MM.1S (cell line): ENCODE data around the gene CUL5.

Experiments used
- DNase-seq: peaks from one replicate; pipeline ENCODE4 v3.0.0-alpha.2; 2015
- H2AFZ ChIP-seq: fragments of 300-600 bp; sonication (generic); 2 replicates; pipeline ENCODE4 v1.6.0; 2016; ENCODE audit warnings: antibody characterized with exemption, low read length
- H3F3A ChIP-seq: fragments of 300-600 bp; sonication (generic); 2 replicates; pipeline ENCODE4 v1.6.1; 2016; ENCODE audit warnings: mild to moderate bottlenecking, antibody characterized with exemption, low read length, moderate library complexity, mixed read lengths; ENCODE audit not compliant: insufficient read depth
- H3K27ac ChIP-seq: fragments of 300-600 bp; sonication (generic); 2 replicates; pipeline ENCODE4 v1.5.1; 2016; ENCODE audit warnings: mild to moderate bottlenecking, low read length
- H3K27me3 ChIP-seq: fragments of 300-600 bp; sonication (generic); replicated peaks from 2 replicates; pipeline ENCODE4 v1.6.0; 2016; ENCODE audit warnings: low read length; ENCODE audit not compliant: insufficient read depth
- H3K36me3 ChIP-seq: fragments of 300-600 bp; sonication (generic); replicated peaks from 2 replicates; pipeline ENCODE4 v1.6.1; 2016; ENCODE audit warnings: mild to moderate bottlenecking, low read length, mixed read lengths; ENCODE audit not compliant: insufficient read depth
- H3K4me1 ChIP-seq: fragments of 300-600 bp; sonication (generic); 2 replicates; pipeline ENCODE4 v1.6.1; 2016; ENCODE audit warnings: low read length, mixed read lengths
- H3K4me2 ChIP-seq: fragments of 300-600 bp; sonication (generic); 2 replicates; pipeline ENCODE4 v1.6.0; 2016; ENCODE audit warnings: low read depth, low read length
- H3K4me3 ChIP-seq: fragments of 300-600 bp; sonication (generic); 2 replicates; pipeline ENCODE4 v1.5.1; 2016; ENCODE audit warnings: low read length, mixed read lengths
- H3K79me2 ChIP-seq: fragments of 300-600 bp; sonication (generic); 2 replicates; pipeline ENCODE4 v1.6.1; 2016; ENCODE audit warnings: mixed run types, low read length, mixed read lengths
- H3K9ac ChIP-seq: fragments of 300-600 bp; sonication (generic); 2 replicates; pipeline ENCODE4 v1.6.1; 2016; ENCODE audit warnings: low read length, mixed read lengths
- H3K9me2 ChIP-seq: fragments of 300-600 bp; sonication (generic); replicated peaks from 2 replicates; pipeline ENCODE4 v1.6.1; 2016; ENCODE audit warnings: mild to moderate bottlenecking, low read length, mixed read lengths; ENCODE audit not compliant: insufficient read depth
- H3K9me3 ChIP-seq: fragments of 300-600 bp; sonication (generic); replicated peaks from 2 replicates; pipeline ENCODE4 v1.6.1; 2016; ENCODE audit warnings: mild to moderate bottlenecking, low read length, mixed read lengths; ENCODE audit not compliant: insufficient read depth
- H4K20me1 ChIP-seq: fragments of 300-600 bp; sonication (generic); 2 replicates; pipeline ENCODE4 v1.6.1; 2016; ENCODE audit warnings: mild to moderate bottlenecking, low read length, moderate library complexity, mixed read lengths; ENCODE audit not compliant: insufficient read depth
- CTCF ChIP-seq: fragments of 300-600 bp; sonication (generic); IDR thresholded peaks from 2 replicates; pipeline ENCODE4 v1.5.1; 2016; ENCODE audit warnings: antibody characterized with exemption, low read length, mixed read lengths
- EZH2 ChIP-seq: fragments of 300-600 bp; sonication (generic); optimal IDR thresholded peaks from 2 replicates; pipeline ENCODE3; 2017; ENCODE audit warnings: low read depth, mild to moderate bottlenecking, antibody characterized with exemption, low read length, mixed read lengths
- EZH2phosphoT487 ChIP-seq: fragments of 300-600 bp; sonication (generic); IDR thresholded peaks from 2 replicates; pipeline ENCODE4 v1.6.1; 2018; ENCODE audit warnings: antibody characterized with exemption, low read length

CUL5 gene

GRCh38 chr11:108148556-108148955 lies 139.9 kb downstream of the CUL5 start:
- Histone ChIP-seq H3K4me2 (no peak overlapping the region), H3K36me3 (no peaks in the 10 kb centered on the region; the same call in 1 of the 2 replicates), H3F3A (peaks cover 15% of the 10 kb centered on the region), H3K9me2 (no peaks in the 10 kb centered on the region), H3K27me3 (no peaks in the 10 kb centered on the region), H2AFZ (no peak overlapping the region), H3K27ac (no peak overlapping the region), H4K20me1 (no peaks in the 10 kb centered on the region), H3K9ac (no peak overlapping the region), H3K79me2 (no peaks in the 10 kb centered on the region), H3K9me3 (no peaks in the 10 kb centered on the region), H3K4me3 (no peak overlapping the region), H3K4me1 (peaks cover 16% of the 10 kb centered on the region)
- no peak for DNase-seq
- TF ChIP-seq EZH2phosphoT487 (no peak), EZH2 (no peak), CTCF (no peak)

- DNase-seq, result no peak
- Histone ChIP-seq H3K9ac (no peak overlapping the region), H4K20me1 (no peaks in the 10 kb centered on the region), H3K4me1 (no peaks in the 10 kb centered on the region), H3K36me3 (no peaks in the 10 kb centered on the region), H3K27ac (no peak overlapping the region), H3K4me3 (no peak overlapping the region), H3K9me2 (no peaks in the 10 kb centered on the region), H2AFZ (no peak overlapping the region), H3K27me3 (no peaks in the 10 kb centered on the region), H3K4me2 (no peak overlapping the region), H3F3A (peaks cover 2% of the 10 kb centered on the region; the same call in 1 of the 2 replicates), H3K9me3 (no peaks in the 10 kb centered on the region), H3K79me2 (no peaks in the 10 kb centered on the region)
- TF ChIP-seq EZH2, result no peak
Measured at GRCh38 chr11:108154591-108154990, 145.9 kb downstream of the CUL5 start.
